K562 (cell line): ENCODE measurements around the gene USP5. TPM values are rescaled to one million over a fixed set of nuclear protein-coding genes. Genes with fewer than 3 reads are reported as not detected.

ENCODE experiments used
- CBX8 ChIP-seq: fragments of 200-600 bp; sonication (generic); IDR thresholded peaks from 2 replicates; pipeline ENCODE4 v1.6.1; 2012; ENCODE audit warnings: borderline replicate concordance, mixed run types, low read depth, mild to moderate bottlenecking, moderate library complexity, mixed read lengths, low read length, control low read depth, inconsistent platforms; ENCODE audit not compliant: poor library complexity, severe bottlenecking; ENCODE audit errors: extremely low read depth
- DPF2 ChIP-seq: fragments of 450-650 bp; IDR thresholded peaks from 2 replicates; pipeline ENCODE4 v1.6.1; 2016
- FOXJ3 ChIP-seq: sonication (generic); formaldehyde crosslinking; IDR thresholded peaks from 2 replicates; pipeline ENCODE4 v1.4.0; 2020; ENCODE audit warnings: mild to moderate bottlenecking, missing genetic modification reagents
- HMG20A ChIP-seq: fragments of 450-650 bp; formaldehyde crosslinking; conservative IDR thresholded peaks from 2 replicates; pipeline ENCODE4 v1.4.0; 2020; ENCODE audit warnings: mild to moderate bottlenecking, mixed read lengths
- MBD2 ChIP-seq: sonication (generic); IDR thresholded peaks from 2 replicates; pipeline ENCODE4 v1.6.1; 2016; ENCODE audit warnings: low read depth, borderline replicate concordance
- MCM2 ChIP-seq: fragments of 450-650 bp; IDR thresholded peaks from 2 replicates; pipeline ENCODE4 v1.6.1; 2017; ENCODE audit warnings: low read depth, mild to moderate bottlenecking
- MECOM ChIP-seq: fragments of 250-450 bp; sonication (Bioruptor Pico); IDR thresholded peaks from 2 replicates; pipeline ENCODE4 v1.8.0; 2022; ENCODE audit warnings: inconsistent platforms
- NFE2 ChIP-seq: IDR thresholded peaks from 2 replicates; pipeline ENCODE4 v1.6.1; 2014; ENCODE audit warnings: antibody characterized with exemption, low read depth
- RFX1 ChIP-seq: fragments of 450-650 bp; IDR thresholded peaks from 2 replicates; pipeline ENCODE4 v1.6.1; 2016; ENCODE audit warnings: mild to moderate bottlenecking, moderate library complexity
- SIX5 ChIP-seq, 2 experiments: IDR thresholded peaks; 2 replicates each; pipeline ENCODE4 v1.6.1; 2011; ENCODE audit warnings: low read length in 2 of 2, borderline replicate concordance in 1 of 2, low read depth in 1 of 2, mild to moderate bottlenecking in 1 of 2, moderate library complexity in 1 of 2; ENCODE audit not compliant: insufficient read depth in 1 of 2
- ZNF263 ChIP-seq: sonication (generic); formaldehyde crosslinking; IDR thresholded peaks from 2 replicates; pipeline ENCODE4 v1.8.0; 2022; ENCODE audit warnings: mild to moderate bottlenecking, missing genetic modification reagents, borderline replicate concordance
- ZNF384 ChIP-seq: IDR thresholded peaks from 2 replicates; pipeline ENCODE4 v1.6.1; 2012; ENCODE audit warnings: low read depth, low read length, improper control_type of control experiment
- polyA plus RNA-seq, 8 experiments: library from polyadenylated mRNA; depleted of rRNA in 4 of 8; stranded (reverse) in 5 of 8; unstranded in 3 of 8; fragments of >200 nt; fragmentation: Nextera tagmentation in 2 of 8; fragmentation: Illumina TruSeq in 1 of 8; extraction: Ambion mirVana in 2 of 8; extraction: Trizol in 1 of 8; gene quantifications; 2 replicates each; pipeline versions ENCODE4 v1.2.1 to v1.2.3, GENCODE V29; 2011 to 2014; ENCODE audit warnings: inconsistent platforms in 1 of 8, missing spikeins in 1 of 8
- total RNA-seq, 7 experiments: library from RNA; depleted of rRNA in 6 of 7; stranded (reverse); fragments of >200 nt in 6 of 7; fragmentation: Illumina TruSeq in 2 of 7; extraction: Trizol in 2 of 7; gene quantifications; 2 replicates each; pipeline versions ENCODE4 v1.2.1 to v1.2.3, GENCODE V29; 2011 to 2021; ENCODE audit warnings: low replicate concordance in 1 of 7
- TF ChIP-seq, protein P1 (sequence below): fragments of 250-450 bp; sonication (Bioruptor Pico); IDR thresholded peaks from 2 replicates; pipeline ENCODE4 v1.5.0; 2021; ENCODE audit warnings: mild to moderate bottlenecking, moderate library complexity
- TF ChIP-seq, protein P2 (sequence below), 2 experiments: fragments of 450-650 bp in 1 of 2; IDR thresholded peaks; 2 replicates each; pipeline ENCODE4 v1.6.1; 2011 to 2017; ENCODE audit warnings: low read depth in 2 of 2, antibody characterized with exemption in 1 of 2, borderline replicate concordance in 1 of 2, low read length in 1 of 2, mild to moderate bottlenecking in 1 of 2, mixed read lengths in 1 of 2; ENCODE audit not compliant: control insufficient read depth in 1 of 2
- TF ChIP-seq, protein P3 (sequence below), 3 experiments: fragments of 200-800 bp in 1 of 3; sonication (Bioruptor generic) in 1 of 3; sonication (generic) in 1 of 3; formaldehyde crosslinking in 1 of 3; IDR thresholded peaks; 2 replicates each; pipeline versions ENCODE4 v1.6.1 to v1.8.0; 2016 to 2022; ENCODE audit warnings: mild to moderate bottlenecking in 2 of 3, missing compliant biosample characterization in 2 of 3, missing genetic modification characterization in 2 of 3, missing genetic modification reagents in 1 of 3
- TF ChIP-seq, protein P4 (sequence below): fragments of 450-650 bp; IDR thresholded peaks from one replicate; pipeline ENCODE4 v1.6.1; 2018; ENCODE audit warnings: mild to moderate bottlenecking, moderate library complexity; ENCODE audit not compliant: partially characterized antibody

The USP5 gene
- total and polyA plus RNA-seq, 9 of the 15 experiments (the other 6 are each of a cell fraction or from before 2014, with no cell fraction given): 1.4 to 107 (median 48.6) TPM

DNA sequence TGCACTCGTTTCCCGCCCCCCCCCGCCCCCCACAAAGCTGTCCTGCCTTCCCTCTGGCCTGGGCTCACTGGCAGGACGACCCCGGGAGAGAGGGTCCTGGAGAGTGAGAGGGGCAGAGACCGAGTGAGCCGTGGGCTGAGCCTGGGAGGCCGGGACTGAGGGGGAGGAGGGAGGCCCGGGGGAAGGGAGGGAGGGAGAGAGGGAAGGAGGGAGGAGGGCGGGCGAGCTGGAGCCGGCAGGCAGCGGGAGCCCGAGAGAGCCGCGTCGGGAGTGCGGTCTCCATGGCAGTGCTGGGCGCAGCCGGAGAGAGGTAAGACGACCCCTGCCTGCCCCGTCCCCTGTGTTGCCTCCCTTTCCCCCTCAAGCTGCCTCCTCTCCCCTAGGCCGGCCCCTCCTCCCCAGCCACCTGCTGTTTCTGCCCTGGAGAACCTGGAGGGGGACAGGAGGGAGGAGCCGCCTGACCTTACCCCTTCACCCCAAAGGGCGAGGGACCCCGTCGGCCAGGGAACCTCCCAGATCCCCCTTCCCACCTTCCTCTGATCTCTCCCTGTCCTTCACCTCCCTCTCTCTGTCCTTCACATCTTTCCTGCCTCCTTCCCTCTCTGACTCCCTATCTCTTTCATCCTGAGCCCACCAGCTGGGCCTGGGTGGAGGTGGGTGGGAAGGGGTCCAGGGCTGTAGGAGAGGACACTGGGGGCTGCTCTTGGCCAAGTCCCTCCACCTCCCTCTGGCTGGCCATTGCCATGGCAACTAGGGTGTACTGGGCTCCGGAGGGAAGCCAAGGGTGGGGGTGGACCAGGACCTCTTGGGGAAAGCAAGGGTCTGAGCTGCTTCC, 30.1 kb upstream of the USP5 start, which contains the start of gene GPR162 (continued):
- no peak for TF ChIP-seq CBX8
- TF ChIP-seq FOXJ3 (CRISPR knock-in tag): no peak
- peak; percentile 89 for TF ChIP-seq ZNF263
- no peak for TF ChIP-seq MCM2
- TF ChIP-seq, protein P1, sequence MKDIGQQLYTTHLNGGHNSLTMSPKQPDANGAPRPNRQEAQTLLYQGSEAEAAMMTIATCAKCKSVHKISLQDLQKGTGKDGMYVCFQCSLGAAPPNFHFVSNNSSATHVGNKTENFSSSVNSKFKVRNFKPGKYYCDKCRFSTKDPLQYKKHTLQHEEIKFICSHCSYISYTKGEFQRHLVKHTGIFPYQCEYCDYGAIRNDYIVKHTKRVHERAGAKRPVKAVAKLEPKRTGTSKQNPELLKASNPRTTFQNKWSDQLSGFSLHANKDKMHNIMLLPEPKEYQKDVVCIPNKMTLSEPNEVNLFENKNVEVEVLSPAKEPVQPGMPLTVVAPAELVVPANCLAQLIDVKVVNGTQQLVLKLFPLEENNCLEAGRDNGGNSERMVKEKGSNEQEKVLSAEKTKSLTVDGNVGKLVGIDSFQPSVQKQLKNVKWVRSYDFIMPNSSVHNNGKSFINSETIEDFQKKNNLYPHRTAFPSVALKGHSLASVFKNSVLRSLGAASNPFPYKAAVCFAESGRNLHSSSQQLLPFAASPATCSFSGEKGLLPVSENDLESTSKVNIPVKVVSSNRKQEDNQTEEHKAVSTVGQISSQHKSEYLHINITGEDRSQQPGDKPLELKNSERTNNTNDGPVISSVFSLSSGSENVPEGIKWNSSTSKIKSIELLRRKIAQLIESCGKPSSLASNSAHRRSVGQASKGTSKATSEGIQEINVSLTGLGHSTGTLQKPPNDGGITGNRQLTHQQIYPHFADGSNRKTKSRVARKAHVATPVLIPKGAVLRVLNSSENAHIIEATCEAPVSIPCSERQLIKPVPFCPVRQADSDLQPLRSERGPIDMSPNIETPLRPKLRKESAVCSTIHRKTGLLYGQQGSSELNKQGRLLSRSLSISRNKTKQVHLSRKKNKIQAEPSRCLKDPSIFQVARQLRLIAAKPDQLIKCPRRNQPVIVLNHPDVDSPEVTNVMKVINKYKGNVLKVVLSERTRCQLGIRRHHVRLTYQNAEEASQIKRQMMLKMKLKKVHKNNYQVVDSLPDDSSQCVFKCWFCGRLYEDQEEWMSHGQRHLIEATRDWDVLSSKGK: no peak
- TF ChIP-seq SIX5 (IDR thresholded peaks at IDR 0.05; ENCODE audit: borderline replicate concordance in 1 of 2, insufficient read depth in 1 of 2, low read depth in 1 of 2, low read length in 2 of 2): no peak
- peak; percentile 80 for TF ChIP-seq RFX1
- no peak for TF ChIP-seq MBD2
- no peak for TF ChIP-seq DPF2
- TF ChIP-seq, protein P2, sequence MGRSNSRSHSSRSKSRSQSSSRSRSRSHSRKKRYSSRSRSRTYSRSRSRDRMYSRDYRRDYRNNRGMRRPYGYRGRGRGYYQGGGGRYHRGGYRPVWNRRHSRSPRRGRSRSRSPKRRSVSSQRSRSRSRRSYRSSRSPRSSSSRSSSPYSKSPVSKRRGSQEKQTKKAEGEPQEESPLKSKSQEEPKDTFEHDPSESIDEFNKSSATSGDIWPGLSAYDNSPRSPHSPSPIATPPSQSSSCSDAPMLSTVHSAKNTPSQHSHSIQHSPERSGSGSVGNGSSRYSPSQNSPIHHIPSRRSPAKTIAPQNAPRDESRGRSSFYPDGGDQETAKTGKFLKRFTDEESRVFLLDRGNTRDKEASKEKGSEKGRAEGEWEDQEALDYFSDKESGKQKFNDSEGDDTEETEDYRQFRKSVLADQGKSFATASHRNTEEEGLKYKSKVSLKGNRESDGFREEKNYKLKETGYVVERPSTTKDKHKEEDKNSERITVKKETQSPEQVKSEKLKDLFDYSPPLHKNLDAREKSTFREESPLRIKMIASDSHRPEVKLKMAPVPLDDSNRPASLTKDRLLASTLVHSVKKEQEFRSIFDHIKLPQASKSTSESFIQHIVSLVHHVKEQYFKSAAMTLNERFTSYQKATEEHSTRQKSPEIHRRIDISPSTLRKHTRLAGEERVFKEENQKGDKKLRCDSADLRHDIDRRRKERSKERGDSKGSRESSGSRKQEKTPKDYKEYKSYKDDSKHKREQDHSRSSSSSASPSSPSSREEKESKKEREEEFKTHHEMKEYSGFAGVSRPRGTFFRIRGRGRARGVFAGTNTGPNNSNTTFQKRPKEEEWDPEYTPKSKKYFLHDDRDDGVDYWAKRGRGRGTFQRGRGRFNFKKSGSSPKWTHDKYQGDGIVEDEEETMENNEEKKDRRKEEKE (IDR thresholded peaks at IDR 0.05; ENCODE audit: borderline replicate concordance in 1 of 2, control insufficient read depth in 1 of 2, low read depth in 2 of 2, low read length in 1 of 2): no peak
- TF ChIP-seq, protein P3, sequence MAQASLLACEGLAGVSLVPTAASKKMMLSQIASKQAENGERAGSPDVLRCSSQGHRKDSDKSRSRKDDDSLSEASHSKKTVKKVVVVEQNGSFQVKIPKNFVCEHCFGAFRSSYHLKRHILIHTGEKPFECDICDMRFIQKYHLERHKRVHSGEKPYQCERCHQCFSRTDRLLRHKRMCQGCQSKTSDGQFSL (CRISPR knock-in tag; IDR thresholded peaks at IDR 0.05): no peak
- TF ChIP-seq, protein P3 (tag; IDR thresholded peaks at IDR 0.05): no peak
- no peak for TF ChIP-seq NFE2
- TF ChIP-seq ZNF384: no peak
- TF ChIP-seq, protein P4, sequence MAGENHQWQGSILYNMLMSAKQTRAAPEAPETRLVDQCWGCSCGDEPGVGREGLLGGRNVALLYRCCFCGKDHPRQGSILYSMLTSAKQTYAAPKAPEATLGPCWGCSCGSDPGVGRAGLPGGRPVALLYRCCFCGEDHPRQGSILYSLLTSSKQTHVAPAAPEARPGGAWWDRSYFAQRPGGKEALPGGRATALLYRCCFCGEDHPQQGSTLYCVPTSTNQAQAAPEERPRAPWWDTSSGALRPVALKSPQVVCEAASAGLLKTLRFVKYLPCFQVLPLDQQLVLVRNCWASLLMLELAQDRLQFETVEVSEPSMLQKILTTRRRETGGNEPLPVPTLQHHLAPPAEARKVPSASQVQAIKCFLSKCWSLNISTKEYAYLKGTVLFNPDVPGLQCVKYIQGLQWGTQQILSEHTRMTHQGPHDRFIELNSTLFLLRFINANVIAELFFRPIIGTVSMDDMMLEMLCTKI: no peak
- no peak for TF ChIP-seq MECOM (CRISPR knock-in tag)
- TF ChIP-seq HMG20A: no peak
